Endothelial cell (in vitro differentiated cells): ENCODE measurements around the gene EGR4. TPM values are rescaled to one million over a fixed set of nuclear protein-coding genes. Genes with fewer than 3 reads are reported as not detected.

Experiments
- DNase-seq: peaks from one replicate; pipeline ENCODE4 v3.0.0; 2021; ENCODE audit warnings: low spot score
- H3K27ac Mint-ChIP-seq: one replicate; pipeline ENCODE4 v1.8.0; 2021; ENCODE audit warnings: mixed read lengths, inconsistent platforms; ENCODE audit not compliant: unreplicated experiment
- H3K27me3 Mint-ChIP-seq: one replicate; pipeline ENCODE4 v1.8.0; 2021; ENCODE audit warnings: mild to moderate bottlenecking, moderate library complexity, mixed read lengths, inconsistent platforms; ENCODE audit not compliant: unreplicated experiment
- H3K36me3 Mint-ChIP-seq: one replicate; pipeline ENCODE4 v1.8.0; 2021; ENCODE audit warnings: mild to moderate bottlenecking, low read depth, mixed read lengths, inconsistent platforms; ENCODE audit not compliant: unreplicated experiment
- H3K4me1 Mint-ChIP-seq: one replicate; pipeline ENCODE4 v1.8.0; 2021; ENCODE audit warnings: mild to moderate bottlenecking, mixed read lengths, inconsistent platforms; ENCODE audit not compliant: unreplicated experiment
- H3K4me3 Mint-ChIP-seq: one replicate; pipeline ENCODE4 v1.8.0; 2021; ENCODE audit warnings: mild to moderate bottlenecking, mixed read lengths, inconsistent platforms; ENCODE audit not compliant: unreplicated experiment
- H3K9me3 Mint-ChIP-seq: one replicate; pipeline ENCODE4 v1.8.0; 2021; ENCODE audit warnings: mixed read lengths, inconsistent platforms; ENCODE audit not compliant: unreplicated experiment
- total RNA-seq: library from RNA; stranded (reverse); fragmentation: NEBNext Ultra II Directional; extraction: Animal tissue kit (Norgen Biotek cat#: 25700); gene quantifications from one replicate; pipeline ENCODE4 v1.2.1, GENCODE V29; 2021; ENCODE audit not compliant: unreplicated experiment
- TF ChIP-seq, protein P1 (sequence below): fragments of 200-600 bp; sonication (generic); IDR thresholded peaks from one replicate; pipeline ENCODE4 v1.5.0; 2021; ENCODE audit warnings: antibody characterized with exemption; ENCODE audit not compliant: unreplicated experiment

The EGR4 gene
- total RNA-seq, 1 donor from 2014 or later = 0.15 TPM

DNA sequence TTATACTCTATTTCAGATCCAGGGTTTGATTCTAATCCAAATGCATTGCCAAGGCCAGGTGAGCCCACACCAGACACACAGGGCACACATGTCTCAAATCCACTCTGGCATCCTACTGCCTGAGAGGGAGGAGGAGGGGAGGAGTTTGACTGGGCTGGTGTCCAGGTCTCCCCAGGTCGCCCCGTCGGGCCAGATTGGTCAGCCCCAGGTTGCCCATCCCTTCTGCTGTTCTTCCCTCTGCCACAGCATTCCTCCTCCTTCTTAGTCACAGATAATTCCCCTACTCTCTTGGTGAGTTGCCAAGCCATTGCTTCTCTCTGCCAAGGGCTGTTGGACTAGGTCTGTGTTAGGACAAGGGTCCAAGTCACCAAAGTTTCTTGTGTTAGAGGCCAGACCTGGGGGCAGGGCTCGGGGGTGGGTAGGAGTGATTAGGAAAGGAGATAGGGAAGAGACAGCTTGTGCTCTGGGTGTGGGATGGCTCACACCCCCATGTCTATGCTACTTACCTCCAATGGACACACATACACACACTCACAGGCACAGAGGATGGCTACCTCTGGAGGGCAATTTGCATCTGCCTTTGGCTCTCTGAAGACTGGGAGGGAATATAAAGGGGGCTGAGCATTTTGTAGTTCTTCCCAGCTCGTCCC, 2.5 kb upstream of the EGR4 start:
- Mint-ChIP-seq H3K9me3 (no peaks in the 10 kb centered on the region), H3K27me3 (peaks cover 16% of the 10 kb centered on the region), H3K4me1 (no peaks in the 10 kb centered on the region), H3K4me3 (no peak overlapping the region), H3K27ac (no peak overlapping the region), H3K36me3 (no peaks in the 10 kb centered on the region)
- no peak for DNase-seq
- TF ChIP-seq, protein P1, sequence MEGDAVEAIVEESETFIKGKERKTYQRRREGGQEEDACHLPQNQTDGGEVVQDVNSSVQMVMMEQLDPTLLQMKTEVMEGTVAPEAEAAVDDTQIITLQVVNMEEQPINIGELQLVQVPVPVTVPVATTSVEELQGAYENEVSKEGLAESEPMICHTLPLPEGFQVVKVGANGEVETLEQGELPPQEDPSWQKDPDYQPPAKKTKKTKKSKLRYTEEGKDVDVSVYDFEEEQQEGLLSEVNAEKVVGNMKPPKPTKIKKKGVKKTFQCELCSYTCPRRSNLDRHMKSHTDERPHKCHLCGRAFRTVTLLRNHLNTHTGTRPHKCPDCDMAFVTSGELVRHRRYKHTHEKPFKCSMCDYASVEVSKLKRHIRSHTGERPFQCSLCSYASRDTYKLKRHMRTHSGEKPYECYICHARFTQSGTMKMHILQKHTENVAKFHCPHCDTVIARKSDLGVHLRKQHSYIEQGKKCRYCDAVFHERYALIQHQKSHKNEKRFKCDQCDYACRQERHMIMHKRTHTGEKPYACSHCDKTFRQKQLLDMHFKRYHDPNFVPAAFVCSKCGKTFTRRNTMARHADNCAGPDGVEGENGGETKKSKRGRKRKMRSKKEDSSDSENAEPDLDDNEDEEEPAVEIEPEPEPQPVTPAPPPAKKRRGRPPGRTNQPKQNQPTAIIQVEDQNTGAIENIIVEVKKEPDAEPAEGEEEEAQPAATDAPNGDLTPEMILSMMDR = no peak

DNA sequence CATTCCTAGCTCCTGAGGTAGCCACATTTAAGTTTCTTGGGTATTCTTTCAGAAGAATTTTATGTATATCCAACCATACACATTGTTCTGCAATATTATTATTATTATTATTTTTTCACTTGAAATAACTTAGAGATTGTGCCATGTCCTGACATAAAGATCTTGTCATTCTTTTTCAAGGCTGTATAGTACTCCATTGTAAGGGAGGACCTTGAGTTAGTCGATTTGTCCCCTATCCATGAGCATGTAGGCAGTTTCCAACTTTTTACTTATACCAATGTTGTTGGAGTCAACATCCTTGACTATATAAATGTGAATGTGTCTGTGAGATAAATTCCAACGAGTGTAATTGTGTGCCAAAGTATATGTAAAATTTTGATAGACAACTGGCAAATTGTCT, 891 bp upstream of the EGR4 start:
- peaks cover 6% of the 10 kb centered on the region for H3K36me3 Mint-ChIP-seq
- H3K27ac Mint-ChIP-seq = no peak overlapping the region
- peak overlapping the region; percentile 62 for H3K4me3 Mint-ChIP-seq
- TF ChIP-seq, protein P1 = no peak
- H3K4me1 Mint-ChIP-seq = no peaks in the 10 kb centered on the region
- peaks cover 22% of the 10 kb centered on the region for H3K27me3 Mint-ChIP-seq
- H3K9me3 Mint-ChIP-seq = no peaks in the 10 kb centered on the region
- no peak for DNase-seq

DNA sequence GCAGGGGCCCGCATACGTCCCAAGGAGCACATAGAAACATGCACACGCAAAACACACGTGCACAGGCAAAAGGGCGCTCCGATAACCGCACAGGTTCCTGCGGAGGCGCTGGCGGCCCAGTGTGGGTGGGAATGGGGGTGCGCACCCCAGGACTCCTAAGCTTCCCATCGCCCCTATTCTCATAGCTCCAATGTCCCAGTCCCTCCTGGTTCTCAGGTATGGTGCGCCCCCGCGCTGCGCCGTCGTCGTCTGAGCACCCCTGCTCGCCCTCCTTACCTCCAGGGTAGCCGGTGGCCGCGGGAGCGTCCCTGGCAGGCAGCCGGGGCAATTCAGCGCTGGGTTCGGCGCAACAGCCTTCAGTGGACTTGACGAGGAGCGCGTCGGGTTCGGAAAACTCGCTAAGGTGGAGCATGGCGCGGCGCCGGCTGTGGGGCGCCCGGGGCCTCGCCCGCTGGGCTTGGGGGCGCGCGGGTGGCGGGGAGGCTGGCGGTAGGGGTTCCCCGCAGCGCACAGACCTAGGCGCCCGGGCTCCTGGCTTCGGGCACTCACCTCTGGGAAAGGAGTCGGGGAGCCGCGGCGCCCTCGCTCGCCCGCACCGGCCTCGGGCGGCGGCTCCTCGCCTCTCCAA, 328 bp downstream of the EGR4 start:
- no peak overlapping the region for H3K27ac Mint-ChIP-seq
- H3K4me1 Mint-ChIP-seq = no peaks in the 10 kb centered on the region
- DNase-seq = no peak
- TF ChIP-seq, protein P1 = no peak
- no peaks in the 10 kb centered on the region for H3K9me3 Mint-ChIP-seq
- peaks cover 22% of the 10 kb centered on the region for H3K27me3 Mint-ChIP-seq
- peaks cover 6% of the 10 kb centered on the region for H3K36me3 Mint-ChIP-seq
- H3K4me3 Mint-ChIP-seq = no peak overlapping the region

DNA sequence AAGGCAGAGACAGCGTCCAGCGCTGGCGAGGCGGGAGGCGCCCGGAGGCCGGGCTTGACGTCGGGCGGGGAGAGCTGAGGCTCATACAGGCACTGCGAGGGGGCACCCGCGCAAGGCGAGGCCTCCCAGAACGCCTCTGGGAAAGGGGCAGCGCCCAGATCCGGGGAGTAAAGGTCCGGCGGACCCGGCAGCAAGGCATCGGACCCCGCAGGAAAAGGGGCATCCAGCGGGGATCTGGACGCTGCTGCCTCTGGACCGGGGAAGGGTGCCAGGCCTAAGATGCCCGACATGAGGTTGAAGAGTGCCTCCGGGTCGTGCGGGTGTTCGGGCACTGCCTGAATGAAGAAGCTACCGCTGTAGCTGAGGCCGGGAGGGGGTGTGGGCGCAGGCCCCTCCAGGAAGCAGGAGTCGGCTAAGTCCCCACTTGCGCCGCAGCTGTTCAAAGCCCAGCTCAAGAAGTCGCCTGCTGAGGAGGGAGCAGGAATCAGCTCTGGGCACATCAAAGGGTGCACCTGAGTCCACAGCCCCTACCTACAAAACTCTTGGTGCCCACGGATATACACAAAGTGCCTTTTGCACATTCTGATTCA, 937 bp downstream of the EGR4 start:
- H3K4me1 Mint-ChIP-seq = no peaks in the 10 kb centered on the region
- peaks cover 22% of the 10 kb centered on the region for H3K27me3 Mint-ChIP-seq
- no peaks in the 10 kb centered on the region for H3K9me3 Mint-ChIP-seq
- DNase-seq = no peak
- H3K27ac Mint-ChIP-seq = no peak overlapping the region
- TF ChIP-seq, protein P1 = no peak
- no peak overlapping the region for H3K4me3 Mint-ChIP-seq
- peaks cover 6% of the 10 kb centered on the region for H3K36me3 Mint-ChIP-seq
